ELR (cell line): ENCODE measurements around the gene CDKN1C.
"Not testable (repeated sequence)": the region's sequence is repeated elsewhere in the genome, so short reads cannot be mapped to it uniquely, and the experiment has no call there.

Experiments used
- DNase-seq: peaks from one replicate; pipeline ENCODE4 v3.0.0-alpha.2; 2015; ENCODE audit warnings: low read depth

The CDKN1C gene

DNA sequence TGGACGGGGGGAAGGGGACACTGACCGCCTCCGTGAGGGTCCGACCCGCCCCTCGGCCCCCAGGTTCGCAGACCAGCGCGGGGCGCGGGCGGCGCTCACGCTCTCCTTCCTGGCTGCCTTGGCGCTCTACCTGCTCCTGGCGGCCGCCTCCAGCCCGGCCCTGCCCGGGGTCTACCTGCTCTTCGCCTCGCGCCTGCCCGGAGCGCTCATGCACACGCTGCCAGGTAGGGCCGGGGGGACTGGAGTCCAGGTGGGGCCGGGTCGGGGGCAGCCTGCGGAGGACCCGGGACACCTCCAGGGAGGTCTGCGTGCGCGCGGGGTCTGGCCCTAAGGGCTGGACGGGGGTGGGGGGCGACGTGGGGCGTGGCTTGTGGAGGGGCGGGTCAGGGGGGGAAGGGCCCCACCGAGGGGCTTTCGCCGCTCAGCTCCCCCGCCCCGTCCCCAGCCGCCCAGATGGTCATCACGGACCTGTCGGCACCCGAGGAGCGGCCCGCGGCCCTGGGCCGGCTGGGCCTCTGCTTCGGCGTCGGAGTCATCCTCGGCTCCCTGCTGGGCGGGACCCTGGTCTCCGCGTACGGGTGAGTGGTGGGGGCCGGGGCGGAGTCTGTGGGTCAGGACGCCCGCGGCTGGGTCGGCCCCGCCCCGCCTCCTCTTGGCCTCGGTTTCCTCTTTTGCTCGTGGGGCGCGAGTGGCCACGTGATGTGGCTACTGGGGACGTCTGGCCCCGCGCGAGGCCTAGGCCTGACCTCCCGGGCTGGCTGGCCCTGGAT, 23.7 kb upstream of the CDKN1C start:
- no peak for DNase-seq

DNA sequence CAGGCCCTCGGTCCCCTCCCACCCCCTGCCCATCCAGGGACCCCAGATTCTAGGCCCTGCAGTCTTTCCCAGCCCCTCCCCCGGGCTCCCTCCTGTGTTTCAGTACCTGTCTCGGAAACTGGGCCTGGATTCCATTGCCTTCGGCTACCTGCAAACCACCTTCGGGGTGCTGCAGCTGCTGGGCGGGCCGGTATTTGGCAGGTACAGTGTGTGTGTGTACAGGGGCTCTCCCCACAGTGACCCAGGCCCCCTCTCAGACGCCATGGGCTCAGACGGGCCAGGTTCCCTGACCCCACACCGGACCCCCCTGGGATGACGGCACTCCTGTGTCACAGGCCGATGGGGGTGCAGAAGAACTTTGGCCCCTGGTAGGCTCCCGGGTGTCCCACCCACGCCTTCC, 22.6 kb upstream of the CDKN1C start:
- DNase-seq = no peak

DNA sequence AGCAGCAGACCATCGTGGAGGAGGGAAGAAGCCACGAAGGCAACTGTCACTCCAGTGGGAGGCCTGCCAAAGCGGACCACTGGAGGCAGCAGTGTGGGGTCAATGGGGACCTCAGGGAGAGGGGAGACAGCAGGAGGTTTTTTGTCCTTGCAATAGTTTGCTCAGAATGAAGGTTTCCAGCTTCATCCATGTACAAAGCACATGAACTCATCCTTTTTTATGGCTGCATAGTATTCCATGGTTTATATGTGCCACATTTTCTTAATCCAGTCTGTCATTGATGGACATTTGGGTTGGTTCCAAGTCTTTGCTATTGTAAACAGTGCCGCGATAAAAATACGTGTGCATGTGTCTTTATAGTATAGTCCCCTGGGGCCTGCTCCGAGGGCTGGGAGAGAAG, 19.7 kb upstream of the CDKN1C start:
- not testable (repeated sequence) for DNase-seq

DNA sequence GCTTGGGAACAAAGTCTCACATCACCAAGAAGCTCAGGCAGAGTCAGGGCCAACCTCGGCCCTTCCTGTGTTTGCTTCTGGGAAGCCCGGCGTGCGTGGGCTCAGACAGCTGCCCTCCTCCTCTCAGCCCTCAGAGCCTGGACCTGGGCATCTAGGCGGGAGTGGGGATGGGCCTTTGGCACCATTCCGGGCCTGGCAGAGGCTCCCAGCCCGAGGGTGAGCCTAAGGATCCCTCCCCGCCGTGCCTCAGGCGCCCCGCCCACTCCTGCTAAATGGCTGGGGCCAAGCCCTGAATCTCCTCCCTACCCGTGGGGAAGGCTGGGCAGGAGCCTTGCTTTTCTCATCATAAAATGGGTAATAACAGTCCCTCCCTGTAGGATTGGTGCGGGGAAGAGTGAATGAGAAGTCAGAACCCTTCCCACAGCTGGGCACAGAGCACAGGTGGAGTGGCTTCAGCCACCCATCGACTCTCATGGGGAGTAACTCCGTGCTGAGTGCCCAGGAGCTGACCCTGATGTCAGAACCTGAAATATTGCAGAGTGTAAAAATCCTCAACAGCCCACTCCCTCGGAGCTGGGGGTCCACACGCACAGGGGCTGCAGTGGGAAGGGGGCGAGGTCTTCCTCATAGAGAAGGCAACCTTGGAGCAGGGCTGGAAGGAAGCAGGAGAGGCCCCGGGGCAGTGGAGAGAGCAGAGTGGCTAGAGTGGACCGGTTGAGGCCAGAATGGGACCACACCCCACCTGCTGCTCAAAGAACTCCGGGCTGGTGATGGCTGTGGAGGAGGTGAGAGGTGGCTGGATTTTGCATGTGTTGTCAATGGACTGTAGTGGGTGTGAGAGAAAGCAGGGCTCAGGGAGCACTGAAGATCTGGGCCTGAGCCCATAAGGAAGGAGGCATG, 18.8 kb upstream of the CDKN1C start:
- no peak for DNase-seq

DNA sequence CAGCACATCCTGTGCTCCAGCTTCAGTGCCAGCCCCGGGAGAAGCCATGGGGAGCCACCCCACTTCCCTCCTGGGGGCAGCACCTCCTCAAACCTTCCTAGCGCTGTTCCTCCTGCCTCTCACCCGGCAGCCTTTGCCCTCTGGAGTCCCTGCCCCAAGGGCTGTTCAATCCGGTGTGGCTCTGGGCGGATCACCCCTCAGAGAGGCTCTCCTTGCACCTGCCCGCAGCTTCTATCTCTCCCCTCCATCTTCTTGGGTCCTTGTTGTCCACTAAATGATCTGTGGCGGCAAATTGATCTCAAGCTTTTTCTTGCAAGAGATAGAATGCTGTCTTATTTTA, 18.1 kb upstream of the CDKN1C start:
- DNase-seq = no peak

DNA sequence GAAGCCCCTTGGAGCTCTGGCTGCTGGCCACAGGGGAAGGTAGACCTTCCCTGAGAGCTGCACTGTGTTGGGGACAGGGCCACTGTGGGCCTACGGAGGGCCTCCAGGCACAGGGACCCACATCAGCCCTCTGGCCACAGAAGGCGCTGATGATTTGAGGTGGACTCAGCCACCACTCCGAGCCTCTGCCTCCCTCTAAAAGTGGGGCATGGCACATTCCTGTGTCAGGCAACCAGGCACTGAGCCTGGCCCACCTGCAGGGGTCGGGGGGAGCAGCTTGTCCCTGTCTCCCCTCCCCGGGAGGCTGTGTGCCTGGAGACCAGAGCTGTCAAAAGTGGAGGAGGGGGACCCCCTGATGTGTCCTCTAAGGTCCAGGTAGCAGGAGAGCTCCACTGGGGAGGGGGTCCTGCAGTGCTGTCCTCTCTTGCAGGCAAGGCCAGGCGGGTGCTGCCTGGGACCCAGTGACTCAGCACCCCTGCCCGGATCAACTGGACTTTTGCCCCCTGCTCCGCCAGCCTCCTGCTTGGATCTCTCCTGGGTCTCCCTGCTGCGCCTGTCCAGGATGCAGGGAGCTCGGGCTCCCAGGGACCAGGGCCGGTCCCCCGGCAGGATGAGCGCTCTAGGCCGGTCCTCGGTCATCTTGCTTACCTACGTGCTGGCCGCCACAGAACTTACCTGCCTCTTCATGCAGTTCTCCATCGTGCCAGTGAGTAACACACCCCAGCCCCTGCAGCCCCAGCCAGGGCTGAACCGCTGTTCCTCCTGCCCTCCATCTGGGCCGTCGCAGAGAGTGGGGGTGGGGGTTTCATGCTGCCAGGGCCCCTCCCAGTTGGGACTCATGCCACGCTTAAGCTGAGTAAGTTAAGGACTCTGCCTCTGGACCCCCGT, 17.5 kb upstream of the CDKN1C start:
- no peak for DNase-seq

DNA sequence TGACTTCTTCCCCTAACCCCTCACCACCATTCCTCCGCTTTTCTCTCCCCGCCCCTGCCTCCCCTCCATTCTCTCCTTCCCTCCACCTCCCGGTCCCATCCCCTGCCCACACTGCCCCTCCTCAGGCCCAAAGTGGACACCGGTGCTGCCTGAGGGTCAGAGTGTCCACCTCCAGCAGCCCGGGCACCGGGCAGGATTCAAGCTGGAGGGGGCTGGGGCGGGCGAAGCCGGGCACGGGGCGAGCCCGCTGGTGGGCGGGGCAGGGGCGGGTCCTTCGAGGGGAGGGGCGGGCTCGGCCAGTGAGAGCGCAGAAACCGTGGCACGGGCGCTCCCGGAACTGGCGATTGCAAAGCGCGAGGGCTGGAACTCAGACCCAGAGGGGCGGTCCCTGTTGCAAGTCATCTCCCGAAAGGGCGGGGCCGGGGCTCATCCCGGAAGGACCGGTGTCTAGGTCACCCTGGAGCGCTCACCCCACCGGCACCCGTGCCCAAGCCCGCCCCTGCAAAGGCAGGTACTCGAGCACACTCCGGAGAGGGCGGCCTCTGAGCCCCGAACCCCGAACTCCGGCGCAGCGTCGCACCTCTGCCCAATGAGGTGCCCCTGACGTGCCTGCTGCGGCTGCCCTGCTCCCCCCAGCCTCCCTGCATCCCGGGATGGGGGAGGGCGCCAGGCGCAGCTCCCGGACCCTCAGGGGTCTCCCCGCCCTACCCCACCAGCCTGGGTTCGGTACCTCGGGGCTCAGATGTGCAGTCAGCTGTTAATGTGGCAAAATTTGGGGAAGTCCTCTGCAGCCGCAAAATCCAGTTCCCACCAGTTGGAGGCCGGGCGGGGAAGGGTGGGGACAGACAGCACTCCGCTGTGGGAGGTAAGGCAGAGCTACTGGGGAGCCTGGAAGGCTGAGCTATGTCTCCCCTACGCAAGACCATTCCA, 16.5 kb upstream of the CDKN1C start:
- DNase-seq = peak; percentile 93

DNA sequence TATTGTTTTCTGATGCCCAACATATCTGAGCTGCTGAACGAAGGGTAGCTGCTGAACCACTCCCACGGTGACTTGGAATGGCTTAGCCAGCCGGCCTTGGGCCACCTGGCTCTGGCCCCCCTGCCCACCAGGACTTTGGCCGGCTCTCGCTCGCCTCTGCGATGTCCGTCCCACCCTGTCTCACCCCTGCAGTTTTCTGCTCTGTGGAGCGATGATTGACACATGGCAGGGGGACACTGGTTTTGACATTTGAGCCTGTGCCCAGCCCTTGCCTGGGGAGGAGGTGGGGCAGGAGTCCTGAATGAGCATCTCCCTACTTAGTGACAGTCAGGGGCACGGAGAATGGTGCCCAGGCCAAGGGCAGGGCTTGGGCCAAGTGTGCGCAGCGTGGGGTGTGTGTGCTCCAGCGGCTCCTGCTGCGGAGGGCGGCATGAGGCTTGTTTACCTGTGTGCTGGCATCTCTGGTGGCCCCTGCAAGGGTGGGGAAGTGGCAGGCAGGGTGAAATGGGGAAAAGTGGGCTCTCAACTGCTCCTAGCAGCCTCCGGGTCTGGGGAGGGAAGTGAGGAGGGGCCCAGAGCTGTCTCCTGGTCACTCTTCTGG, 15.7 kb upstream of the CDKN1C start:
- DNase-seq = no peak

DNA sequence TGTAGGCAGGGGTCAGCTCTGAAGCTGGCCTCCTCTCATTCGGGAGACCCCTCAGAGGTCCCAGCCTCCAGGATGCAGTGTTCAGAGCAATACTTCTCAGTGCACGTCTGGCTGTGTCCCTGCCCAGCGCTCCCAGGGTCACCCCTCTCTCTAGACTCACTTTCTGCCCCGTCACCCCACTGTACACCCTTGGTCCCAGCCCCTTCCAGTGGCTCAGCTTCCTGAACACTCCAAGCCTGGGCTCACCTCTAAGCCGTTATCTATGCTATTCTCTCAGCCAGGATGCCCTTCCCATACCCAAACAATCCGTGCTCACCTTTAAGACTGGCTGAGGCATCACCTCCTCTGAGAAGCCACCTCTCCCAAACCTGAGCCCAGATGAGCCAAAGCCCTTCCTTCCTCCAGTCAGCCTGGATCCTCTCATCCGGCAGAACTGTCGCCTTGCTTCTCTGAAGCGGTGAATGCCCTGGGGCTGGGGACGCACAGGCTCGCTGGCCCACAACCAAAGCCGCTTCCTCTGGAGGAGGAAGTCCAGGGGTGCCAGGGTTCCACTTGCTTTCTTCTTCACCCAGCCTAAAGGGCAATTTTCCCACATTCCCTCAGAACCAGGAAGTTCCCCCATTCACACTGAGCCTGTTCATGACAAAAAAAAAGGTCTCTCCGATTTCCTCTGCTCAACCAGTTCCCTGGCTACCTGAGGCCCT, 13.7 kb upstream of the CDKN1C start:
- peak; percentile 39 for DNase-seq

DNA sequence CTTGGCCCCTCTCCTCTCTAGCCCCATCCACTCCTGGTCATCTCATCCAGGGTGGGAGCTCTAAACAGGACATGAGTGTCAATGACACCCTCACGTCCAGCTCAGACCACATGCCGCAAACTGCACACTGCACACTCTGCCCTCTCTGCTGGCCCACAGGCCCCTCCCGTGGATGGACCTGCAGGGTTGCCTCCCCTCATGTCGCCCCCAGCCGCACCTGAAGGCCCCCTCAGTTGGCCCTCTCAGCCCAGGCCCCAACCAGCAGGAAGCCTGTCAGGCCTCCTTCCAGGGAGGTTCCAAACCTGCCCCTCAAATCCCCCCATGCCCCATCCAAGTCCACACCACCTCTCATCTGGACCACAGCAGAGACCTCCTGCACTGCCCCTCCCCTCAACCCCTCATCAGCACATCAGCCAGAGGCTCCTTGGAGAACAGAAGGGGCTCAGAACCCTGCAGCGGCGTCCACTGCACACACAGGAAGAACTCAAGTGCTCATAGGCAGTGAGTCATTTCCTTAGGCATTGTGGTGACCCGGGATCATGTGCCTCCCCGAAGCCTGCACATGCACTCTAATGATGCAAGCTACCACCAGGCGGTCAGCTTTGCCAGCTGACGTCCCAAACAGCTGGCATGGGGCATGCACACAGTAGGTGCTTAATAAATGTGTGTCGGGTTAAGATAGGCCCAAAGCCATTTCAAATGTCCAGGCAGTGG, 12.9 kb upstream of the CDKN1C start:
- peak; percentile 95 for DNase-seq

DNA sequence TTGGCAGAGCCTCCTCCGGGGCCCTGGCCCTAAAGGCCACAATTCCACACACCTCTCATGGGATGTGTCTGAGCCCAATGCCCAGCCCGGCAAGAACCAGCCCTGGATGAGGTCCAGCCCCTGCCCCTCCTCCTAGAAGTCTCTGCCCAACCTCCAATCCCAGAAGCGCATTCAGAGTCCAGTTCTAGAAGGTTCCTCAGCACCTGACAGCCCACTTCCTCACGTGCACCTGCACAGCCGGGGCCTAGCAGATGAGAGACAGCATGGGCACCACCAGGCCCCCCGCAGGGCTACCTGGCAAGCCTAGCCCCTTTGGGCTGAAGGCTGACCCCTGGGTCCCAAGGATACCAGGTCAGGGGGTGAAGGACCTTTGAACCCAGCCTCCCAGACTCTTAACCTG, 11.5 kb upstream of the CDKN1C start:
- no peak for DNase-seq

DNA sequence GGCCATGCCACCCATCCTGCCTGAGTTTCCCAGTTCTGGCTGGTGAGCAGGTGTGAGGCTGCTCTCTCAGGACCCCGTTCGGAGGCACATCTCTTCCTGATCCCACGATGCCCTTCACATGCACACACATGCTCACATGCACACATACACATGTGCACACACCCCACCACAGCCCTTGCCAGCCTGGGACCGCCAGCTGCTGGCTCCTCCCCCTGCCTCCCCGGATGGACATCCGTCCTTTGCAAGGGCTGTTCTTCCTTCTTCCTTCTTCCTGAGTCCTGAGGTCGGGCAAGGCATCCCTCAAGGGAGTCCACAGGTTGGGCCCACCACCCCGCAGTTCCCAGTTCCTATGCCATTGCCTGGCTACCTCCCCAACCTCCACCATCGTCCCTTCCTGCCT, 10.5 kb upstream of the CDKN1C start:
- no peak for DNase-seq

DNA sequence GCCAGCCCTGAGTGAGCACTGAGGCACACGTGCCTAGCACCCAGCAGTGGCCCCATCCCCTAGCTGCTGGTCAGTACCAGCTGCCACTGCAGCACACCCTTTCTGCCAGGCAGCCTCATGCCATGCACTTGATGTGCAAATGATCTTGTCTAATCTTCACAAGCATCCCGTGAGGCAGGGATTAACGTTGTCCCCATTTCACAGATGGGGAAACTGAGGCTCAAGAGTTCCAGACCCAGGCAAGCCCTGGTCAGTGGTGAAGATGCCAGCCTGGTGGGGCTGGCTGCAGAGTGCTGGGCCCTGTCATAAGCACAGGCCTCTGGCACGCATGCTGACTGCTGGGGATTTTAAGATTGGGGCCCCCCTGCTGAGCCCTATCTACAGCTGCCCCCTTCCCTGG, 8.4 kb upstream of the CDKN1C start:
- no peak for DNase-seq

DNA sequence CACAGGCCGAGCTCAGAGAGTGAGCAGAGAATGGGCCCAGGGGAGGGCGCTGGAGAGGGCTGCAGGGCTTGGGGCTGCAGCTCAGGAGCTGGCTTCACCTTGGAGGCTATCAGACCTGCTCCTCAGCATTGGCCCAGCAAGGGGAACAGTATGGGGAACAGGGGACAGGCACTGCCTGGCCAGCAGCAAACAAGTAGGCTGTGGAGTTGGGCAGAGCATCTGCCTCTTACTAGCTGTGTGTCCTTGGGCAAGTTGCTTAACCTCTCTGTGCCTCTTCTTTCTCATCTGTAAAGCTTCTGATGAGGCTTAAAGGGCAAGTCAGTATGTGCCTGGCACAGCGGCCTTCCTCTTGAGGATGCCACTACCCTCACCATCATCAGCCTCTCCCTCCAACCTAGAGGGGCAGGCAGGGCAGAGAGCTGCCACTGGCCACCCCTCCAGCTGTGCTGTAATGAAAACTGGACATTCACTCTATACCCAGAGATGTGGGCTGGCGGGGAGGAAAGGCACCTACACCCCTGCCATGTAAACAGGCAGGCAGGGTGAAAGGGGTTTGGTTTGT, 7.5 kb upstream of the CDKN1C start:
- peak; percentile 40 for DNase-seq

DNA sequence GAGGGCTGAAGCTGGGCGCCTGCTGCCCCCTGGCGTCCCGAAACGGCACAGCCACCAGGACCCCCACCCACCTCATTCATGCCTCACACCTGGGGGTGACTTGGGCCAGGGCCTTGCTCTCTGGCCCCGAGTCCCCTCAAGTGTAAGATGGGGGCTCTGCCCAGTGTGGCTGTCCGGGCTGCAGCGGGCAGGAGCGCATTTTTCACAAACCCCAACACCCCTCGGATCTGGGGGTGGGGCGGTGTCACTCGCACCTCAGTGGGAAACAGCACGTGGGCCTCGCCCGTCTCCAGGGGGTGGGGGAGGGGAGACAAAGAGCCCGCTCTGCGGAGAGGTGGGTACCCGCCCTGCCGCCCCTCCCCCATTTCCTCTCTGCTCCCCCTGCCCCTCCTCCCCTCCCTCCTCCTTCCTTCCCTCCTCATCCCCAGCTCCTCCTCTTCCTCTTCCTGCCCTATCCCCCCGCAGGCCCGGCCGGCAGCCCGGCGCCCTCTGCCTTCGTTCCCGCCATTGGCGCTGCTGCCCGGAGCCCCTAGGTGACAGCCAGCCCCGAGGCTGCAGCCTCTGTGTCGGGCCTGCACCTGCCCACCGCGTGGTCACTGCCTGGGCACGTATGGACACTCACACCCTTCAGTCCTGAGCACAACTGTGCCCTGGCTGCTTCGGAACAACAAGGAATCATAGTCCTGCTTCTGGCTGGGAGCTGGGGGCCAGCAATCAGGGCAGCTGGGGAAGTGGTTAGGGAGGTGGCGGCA, 6.8 kb upstream of the CDKN1C start:
- DNase-seq = peak; percentile 59

DNA sequence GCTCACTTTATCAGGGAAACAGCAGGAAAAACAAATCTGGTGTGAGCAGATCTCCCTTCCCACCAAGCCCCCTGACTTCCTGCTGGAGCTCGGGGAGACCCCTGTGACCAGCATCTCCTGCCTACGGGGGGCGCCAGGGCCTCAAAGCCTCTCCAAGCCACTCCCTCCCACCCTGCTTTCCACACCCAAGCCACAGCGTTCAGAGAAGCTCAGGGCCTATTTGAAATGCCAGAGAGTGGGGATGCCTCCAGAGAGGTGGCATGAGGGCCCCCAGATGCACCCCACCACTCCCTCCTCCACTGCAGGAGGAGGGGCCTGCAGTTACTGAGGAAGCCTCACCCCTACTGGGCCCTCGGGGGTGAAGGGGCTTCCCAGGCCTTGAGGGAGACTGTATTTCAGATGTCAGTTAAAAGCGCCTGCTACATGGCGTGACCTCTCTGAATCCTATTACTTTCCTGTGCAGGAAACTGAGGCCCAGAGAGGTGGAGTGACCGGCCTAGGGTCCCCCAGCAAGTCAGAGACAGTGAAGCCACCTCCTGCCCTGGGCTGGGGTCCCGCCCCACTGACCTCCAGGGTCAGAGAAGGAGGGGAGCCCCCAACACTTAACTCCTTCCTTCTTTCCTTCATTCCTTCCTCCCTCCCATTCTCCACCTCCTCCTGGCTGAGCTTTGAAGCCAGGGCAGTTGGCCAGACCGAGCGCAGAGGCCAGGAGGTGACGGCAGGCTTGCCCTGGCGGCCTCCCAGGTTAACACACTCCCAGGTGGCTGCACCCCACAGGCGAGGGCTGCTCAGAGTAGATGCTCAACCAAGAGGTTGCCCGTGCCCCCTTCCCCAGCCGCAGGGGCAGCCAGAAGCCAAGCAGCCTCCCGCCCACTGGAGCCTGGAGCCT, 6.0 kb upstream of the CDKN1C start:
- DNase-seq = peak; percentile 25

DNA sequence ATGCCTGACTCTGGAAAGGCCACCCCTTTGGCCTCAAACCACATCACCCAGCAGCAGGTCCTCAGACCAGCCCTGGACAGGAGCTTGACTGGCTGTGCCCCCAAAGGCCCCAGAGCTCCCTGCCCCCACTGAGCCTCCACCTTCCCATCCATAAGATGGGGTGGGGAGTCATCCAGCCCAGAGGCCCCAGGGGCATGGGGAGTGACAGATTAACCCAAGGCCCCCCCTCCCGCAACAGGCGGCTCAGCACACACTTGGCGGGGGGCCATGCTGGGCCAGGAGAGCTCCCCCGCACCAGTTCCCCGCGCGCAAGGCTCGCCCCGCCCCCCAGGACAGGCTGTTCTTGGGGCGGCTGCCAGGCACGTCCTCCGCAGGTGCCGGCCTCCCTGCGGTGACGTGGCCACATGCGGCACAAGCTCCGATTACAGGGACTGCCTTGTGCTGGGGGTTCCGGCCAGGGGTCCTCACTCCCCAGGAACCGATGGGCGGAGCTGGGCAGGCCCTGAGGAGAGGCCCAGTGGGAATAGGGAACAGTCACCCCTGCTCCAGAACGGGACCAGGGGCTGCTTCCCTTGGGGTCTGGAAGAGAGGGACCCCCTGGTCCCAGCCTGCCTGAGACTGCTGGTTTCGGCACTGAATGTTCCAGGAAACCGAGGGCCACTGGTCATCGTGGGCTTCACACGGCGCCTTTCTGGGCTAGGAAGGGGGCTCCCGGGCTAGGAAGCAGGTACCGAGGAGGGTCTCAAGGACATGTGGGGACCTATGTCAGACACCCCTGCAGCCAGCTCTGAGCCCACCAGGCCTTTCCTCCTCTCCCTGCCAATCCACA, 5.1 kb upstream of the CDKN1C start:
- DNase-seq = peak; percentile 52
